Measurements from ENCODE around the gene ZNF66. TPM values are rescaled to one million over a fixed set of nuclear protein-coding genes. Genes with fewer than 3 reads are reported as not detected.
"Not testable (repeated sequence)": the region's sequence is repeated elsewhere in the genome, so short reads cannot be mapped to it uniquely, and the experiment has no call there.

The ZNF66 gene
- 16.3 TPM for total RNA-seq

DNA sequence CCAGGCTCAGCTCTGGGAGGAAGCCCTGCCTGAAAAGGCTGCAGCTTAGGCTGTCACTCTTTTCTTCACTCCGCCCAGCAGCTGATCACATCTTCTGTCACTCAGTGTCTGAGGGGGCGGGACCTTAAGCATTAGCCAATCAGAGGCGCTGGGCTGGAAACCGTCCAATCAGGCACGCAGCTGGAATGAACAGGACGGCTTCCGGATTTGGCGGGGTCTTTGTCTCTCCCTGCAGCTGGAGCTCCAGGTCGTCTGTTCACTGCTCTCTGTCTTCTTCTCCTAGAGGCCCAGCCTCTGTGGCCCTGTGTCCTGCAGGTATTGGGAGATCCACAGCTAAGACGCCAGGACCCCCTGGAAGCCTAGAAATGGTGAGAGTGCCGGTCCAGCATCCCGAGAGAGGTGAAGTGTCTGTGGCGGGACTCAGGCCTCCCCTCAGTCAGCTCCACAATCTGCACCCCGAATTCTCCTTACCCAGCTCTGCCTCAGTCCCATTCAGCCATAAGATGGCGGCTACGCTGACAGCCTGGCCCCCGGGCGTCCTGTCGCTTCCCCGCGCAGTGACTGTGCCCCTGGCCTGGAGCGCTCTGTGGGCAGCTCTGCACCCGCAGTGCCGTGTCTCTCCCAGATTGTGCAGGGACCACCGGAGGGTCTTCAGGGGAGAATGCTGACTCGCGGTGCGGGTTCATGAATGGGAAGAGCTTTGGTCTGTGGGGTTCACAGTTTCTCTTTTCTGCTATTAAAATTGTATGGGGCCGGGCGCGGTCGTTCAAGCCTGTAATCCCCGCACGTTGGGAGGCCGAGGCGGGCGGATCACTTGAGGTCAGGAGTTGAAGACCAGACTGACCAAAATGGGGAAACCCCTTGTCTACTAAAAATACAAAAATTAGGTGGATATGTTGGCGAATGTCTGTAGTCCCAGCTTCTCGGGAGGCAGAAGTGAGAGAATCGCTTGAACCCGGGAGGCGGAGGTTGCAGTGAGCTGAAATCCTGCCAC lies at the start of gene ZNF66:
Gene ZNF66 (plus strand): TSS at position 222 of the 994 bp plus-strand sequence. CDS start 144 bp downstream, at position 366.
- FAIRE-seq (peak; percentile 97), DNase-seq (ENCODE audit: low spot score in 2 of 2) (peak; percentile 69 to 77)

DNA sequence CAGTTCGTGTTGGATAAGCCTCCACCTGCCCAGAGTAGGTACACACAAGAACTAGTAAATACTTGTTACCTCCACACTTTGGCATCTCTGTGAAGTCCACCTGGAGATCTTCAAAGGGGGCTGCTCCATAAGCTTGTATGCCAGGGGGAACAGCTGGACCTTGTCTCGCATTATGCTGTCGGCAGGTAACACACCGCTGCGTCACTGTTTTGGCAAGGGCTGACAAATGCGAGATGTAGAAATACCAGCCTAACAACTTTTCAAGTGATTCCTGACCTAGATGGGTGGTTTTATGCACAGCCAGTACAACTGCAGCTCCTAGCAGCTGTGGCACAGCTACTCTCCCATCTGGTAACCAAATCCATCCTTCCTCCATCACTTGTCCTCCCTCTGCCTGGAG lies 25.9 kb upstream of the ZNF66 start:
- not testable (repeated sequence) for FAIRE-seq; DNase-seq (ENCODE audit: low spot score in 2 of 2)

DNA sequence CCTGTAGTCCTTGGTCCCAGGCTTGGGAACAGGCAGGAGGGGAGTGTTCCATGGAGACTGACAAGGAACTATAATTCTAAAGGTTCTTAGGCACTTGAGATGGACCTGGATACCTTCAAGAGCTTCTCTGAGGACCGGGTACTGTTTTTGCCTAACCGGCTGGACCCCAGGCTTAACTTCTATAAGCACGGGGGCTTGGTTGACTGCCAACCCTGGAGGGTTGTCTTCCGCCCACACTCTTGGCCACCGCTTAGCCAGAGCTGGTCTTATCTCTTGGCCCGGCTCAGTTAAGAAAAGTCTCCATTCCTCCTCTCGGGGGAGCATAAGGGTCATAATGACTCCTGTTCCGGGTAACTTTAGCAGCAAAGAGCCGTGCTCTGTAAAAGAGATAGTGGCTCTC lies 23.8 kb upstream of the ZNF66 start:
- FAIRE-seq: not testable (repeated sequence)

DNA sequence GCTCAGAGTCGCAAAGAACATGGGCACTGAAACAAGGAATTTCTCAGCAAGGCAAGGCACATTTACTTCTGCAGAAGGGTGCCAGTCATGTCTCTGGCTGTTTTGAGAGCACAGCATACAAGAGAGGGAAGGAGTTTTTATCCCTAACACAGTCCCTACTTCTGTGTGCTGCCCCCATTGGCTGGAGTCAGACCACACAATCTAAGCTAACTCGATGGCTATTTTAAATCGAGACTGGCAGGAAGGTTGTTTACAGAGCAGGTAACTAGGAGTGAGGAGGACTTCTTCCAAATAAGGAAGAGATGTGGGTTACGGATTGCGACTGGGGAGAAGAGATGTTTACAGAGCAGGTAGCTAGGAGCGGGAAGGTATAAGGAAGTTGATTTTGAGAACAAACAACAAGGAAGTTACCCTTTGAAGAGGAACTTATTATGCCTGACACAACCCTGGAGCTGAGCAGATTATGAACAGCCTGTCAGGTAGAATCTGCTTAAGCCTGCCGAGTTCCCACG lies 6.8 kb upstream of the ZNF66 start:
- not testable (repeated sequence) for FAIRE-seq

More for the DNA sequence above, 23.8 kb upstream of the ZNF66 start:
- not testable (repeated sequence) for DNase-seq (ENCODE audit: low spot score in 2 of 2)

DNA sequence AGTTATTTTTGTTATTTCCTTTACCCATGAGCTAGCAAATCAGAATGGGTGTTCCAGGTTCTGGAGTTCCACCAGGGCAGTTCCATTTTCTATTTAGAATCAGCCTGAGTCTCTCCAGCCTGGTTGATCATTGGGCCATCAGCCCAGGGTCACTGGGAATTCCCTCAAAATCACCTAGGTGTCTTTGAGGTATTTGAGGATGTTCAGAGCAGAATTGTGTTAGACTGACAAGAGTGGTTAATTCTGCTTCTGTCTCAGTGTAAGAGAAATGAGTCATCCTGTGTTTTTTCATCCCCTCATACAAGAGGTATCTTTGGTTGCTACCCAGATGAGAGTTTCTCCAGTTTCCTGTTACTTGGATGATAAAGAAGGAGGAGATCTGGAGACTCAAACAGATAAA lies 11.7 kb downstream of the ZNF66 start:
- DNase-seq (ENCODE audit: low spot score in 2 of 2) (no peak), FAIRE-seq (no peak)

More for the DNA sequence above, 6.8 kb upstream of the ZNF66 start:
- not testable (repeated sequence) for DNase-seq (ENCODE audit: low spot score in 2 of 2)

DNA sequence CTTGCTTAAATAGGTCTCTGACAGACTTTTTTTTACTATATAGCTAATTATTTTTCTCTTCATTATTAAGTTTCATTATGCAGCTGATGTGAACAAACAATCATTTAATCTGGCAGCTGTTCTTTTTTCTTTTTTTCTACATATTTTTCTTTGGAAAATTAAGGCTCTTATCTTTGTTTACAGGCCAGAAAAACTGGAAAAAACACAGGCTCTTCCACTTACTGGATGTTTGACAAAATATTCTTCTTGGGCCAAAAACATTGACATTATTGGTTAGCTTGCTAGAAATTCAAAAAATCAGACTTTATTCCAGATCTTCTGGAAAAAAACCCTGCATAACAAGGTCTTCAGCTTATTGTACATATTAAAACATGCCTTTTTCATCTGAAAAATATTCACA lies 15.7 kb downstream of the ZNF66 start:
- no peak for DNase-seq (ENCODE audit: low spot score in 2 of 2)
- FAIRE-seq: no peak

DNA sequence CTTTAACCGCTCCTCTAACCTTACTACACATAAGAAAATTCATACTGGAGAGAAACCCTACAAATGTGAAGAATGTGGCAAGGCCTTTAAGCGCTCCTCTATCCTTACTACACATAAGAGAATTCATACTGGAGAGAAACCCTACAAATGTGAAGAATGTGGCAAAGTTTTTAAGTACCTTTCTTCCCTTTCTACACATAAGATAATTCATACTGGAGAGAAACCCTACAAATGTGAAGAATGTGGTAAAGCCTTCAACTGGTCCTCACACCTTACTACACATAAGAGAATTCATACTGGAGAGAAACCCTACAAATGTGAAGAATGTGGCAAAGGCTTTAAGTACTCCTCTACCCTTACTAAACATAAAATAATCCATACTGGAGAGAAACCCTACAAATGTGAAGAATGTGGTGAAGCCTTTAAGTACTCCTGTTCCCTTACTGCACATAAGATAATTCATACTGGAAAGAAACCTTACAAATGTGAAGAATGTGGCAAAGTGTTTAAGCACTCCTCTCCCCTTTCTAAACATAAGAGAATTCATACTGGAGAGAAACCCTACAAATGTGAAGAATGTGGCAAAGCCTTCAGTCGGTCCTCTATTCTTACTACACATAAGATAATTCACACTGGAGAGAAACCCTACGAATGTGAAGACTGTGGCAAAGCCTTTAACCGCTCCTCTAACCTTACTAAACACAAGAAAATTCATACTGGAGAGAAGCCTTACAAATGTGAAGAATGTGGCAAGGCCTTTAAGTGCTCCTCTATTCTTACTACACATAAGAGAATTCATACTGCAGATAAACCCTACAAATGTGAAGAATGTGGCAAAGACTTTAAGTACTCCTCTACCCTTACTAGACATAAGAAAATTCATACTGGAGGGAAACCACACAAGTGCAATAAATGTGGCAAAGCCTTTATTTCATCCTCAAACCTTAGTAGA lies 30.5 kb downstream of the ZNF66 start:
- not testable (repeated sequence) for DNase-seq (ENCODE audit: low spot score in 2 of 2); FAIRE-seq

DNA sequence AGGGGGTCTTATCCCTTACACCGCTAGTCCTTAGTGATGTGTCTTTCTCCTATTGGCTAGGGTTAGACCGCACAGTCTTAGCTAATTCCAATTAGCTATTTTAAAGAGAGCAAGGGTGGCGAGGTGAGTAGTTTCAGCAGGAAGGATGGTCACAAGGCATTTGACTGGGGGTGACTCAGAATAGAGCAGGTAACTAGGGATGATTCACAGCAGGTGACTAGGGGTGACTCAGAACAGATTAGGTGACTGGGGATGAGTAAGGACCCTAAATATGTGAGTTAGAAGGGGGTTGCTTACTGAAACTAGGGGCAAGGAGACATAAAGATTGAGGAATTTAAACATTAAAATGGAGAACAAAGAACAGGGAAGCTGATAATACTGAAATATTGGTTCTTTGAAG lies 64.3 kb downstream of the ZNF66 start:
- FAIRE-seq: no peak
- DNase-seq (ENCODE audit: low spot score in 2 of 2): no peak

Other genes with a start within 250 kb of the ZNF66 start
- 129 TPM for gene ZNF737, start 210.5 kb upstream of the ZNF66 start, total RNA-seq
- 33.4 TPM for gene ZNF626, start 114.7 kb upstream of the ZNF66 start, total RNA-seq
- gene ZNF85, start 146.9 kb downstream of the ZNF66 start, total RNA-seq: 26.9 TPM
- 28.9 TPM for gene ZNF430, start 244.4 kb downstream of the ZNF66 start, total RNA-seq

Data from frontal cortex (tissue), 4 donors.